A673 (cell line): ENCODE measurements around the gene IL10RA.

ENCODE experiments used
- CTCF ChIP-seq: fragments of 300-800, 200-600 bp; sonication (generic); conservative IDR thresholded peaks from 2 replicates; pipeline ENCODE4 v1.5.1; 2017; ENCODE audit warnings: low read depth, mild to moderate bottlenecking, antibody characterized with exemption, low read length, moderate library complexity, mixed read lengths
- EZH2 ChIP-seq: fragments of 200-600 bp; sonication (generic); IDR thresholded peaks from 2 replicates; pipeline ENCODE4 v1.6.1; 2017; ENCODE audit warnings: borderline replicate concordance, low read depth, mild to moderate bottlenecking, mixed read lengths, antibody characterized with exemption, low read length; ENCODE audit not compliant: poor library complexity, severe bottlenecking

GRCh38 chr11:117936973-117937372, 49.2 kb upstream of the IL10RA start:
- TF ChIP-seq CTCF = no peak
- no peak for TF ChIP-seq EZH2
